Fibroblast of lung (primary cell): ENCODE results near the gene IL1A. TPM values are rescaled to one million over a fixed set of nuclear protein-coding genes. Genes with fewer than 3 reads are reported as not detected.

Experiments used
- DNase-seq, 2 donors: peaks; one replicate each; pipeline versions ENCODE4 v3.0.0 to v3.0.0-alpha.2; 2010; ENCODE audit warnings: low read depth in 2 of 2
- H2AFZ ChIP-seq: 2 replicates; pipeline ENCODE4 v1.5.1; 2012; ENCODE audit warnings: low read length, control low read depth, inconsistent platforms
- H3K27ac ChIP-seq: 2 replicates; pipeline ENCODE4 v1.5.1; 2011; ENCODE audit warnings: low read length, control low read depth; ENCODE audit not compliant: insufficient read depth
- H3K27me3 ChIP-seq: 2 replicates; pipeline ENCODE4 v1.5.1; 2011; ENCODE audit warnings: mild to moderate bottlenecking, low read length; ENCODE audit not compliant: control insufficient read depth, insufficient read depth
- H3K36me3 ChIP-seq: 2 replicates; pipeline ENCODE4 v1.5.1; 2011; ENCODE audit warnings: low read length; ENCODE audit not compliant: control insufficient read depth, insufficient read depth
- H3K4me1 ChIP-seq: 2 replicates; pipeline ENCODE4 v1.5.1; 2011; ENCODE audit warnings: low read length; ENCODE audit not compliant: control insufficient read depth, insufficient read depth; ENCODE audit errors: extremely low read depth
- H3K4me2 ChIP-seq: 2 replicates; pipeline ENCODE4 v1.5.1; 2011; ENCODE audit warnings: low read length, control low read depth; ENCODE audit not compliant: insufficient read depth; ENCODE audit errors: extremely low read depth
- H3K4me3 ChIP-seq, 4 experiments: fragments of 200-600 bp in 1 of 4; sonication (generic) in 1 of 4; replicated peaks in 1 of 4; 2 replicates each; pipeline ENCODE4 v1.5.1; 2011 to 2016; ENCODE audit warnings: low read length in 4 of 4, low read depth in 3 of 4, mild to moderate bottlenecking in 3 of 4, control low read depth in 2 of 4, inconsistent platforms in 1 of 4, mixed read lengths in 1 of 4; ENCODE audit not compliant: insufficient read depth in 1 of 4; ENCODE audit errors: control extremely low read depth in 1 of 4
- H3K79me2 ChIP-seq: 2 replicates; pipeline ENCODE4 v1.5.1; 2012; ENCODE audit warnings: mild to moderate bottlenecking, low read length, inconsistent platforms; ENCODE audit not compliant: control insufficient read depth, insufficient read depth
- H3K9ac ChIP-seq: 2 replicates; pipeline ENCODE4 v1.5.1; 2011; ENCODE audit warnings: mild to moderate bottlenecking, low read length, control low read depth; ENCODE audit not compliant: insufficient read depth
- H3K9me3 ChIP-seq: 2 replicates; pipeline ENCODE4 v1.5.1; 2012; ENCODE audit warnings: low read depth, low read length; ENCODE audit not compliant: control insufficient read depth, insufficient read depth
- H4K20me1 ChIP-seq: 2 replicates; pipeline ENCODE4 v1.5.1; 2011; ENCODE audit warnings: low read length; ENCODE audit not compliant: control insufficient read depth, insufficient read depth; ENCODE audit errors: extremely low read depth
- CTCF ChIP-seq, 2 donors: IDR thresholded peaks in 1 of 2; conservative IDR thresholded peaks in 1 of 2; 1 replicate in 1 of 2; 2 replicates in 1 of 2; pipeline ENCODE4 v1.5.1; 2011 to 2012; ENCODE audit warnings: low read length in 2 of 2, control low read depth in 1 of 2, inconsistent platforms in 1 of 2, low read depth in 1 of 2, mild to moderate bottlenecking in 1 of 2
- EZH2 ChIP-seq: IDR thresholded peaks from 2 replicates; pipeline ENCODE4 v1.5.1; 2012; ENCODE audit warnings: low read length, control low read depth, mild to moderate bottlenecking; ENCODE audit errors: missing control alignments
- polyA plus RNA-seq, 2 donors: library from polyadenylated mRNA; depleted of rRNA in 1 of 2; stranded (reverse) in 1 of 2; unstranded in 1 of 2; fragments of >200 nt; gene quantifications; 2 replicates each; pipeline ENCODE4 v1.2.1, GENCODE V29; 2011 to 2012; ENCODE audit warnings: missing spikeins in 1 of 2
- total RNA-seq: library from RNA; depleted of rRNA; stranded (reverse); fragments of >200 nt; gene quantifications from 2 replicates; pipeline ENCODE4 v1.2.1, GENCODE V29; 2014

The IL1A gene
- total and polyA plus RNA-seq, 2 donors (not counting 1 experiment from before 2014, with no cell fraction given): 0.07 to 0.17 TPM

GRCh38 chr2:112787729-112788393 lies 3.6 kb upstream of the IL1A start:
- no peaks in the 10 kb centered on the region for H3K27me3 ChIP-seq
- H2AFZ ChIP-seq: no peak overlapping the region
- no peaks in the 10 kb centered on the region for H3K36me3 ChIP-seq
- no peak overlapping the region for H3K4me3 ChIP-seq
- no peaks in the 10 kb centered on the region for H4K20me1 ChIP-seq
- H3K27ac ChIP-seq: no peak overlapping the region
- DNase-seq: no peak
- H3K79me2 ChIP-seq: no peaks in the 10 kb centered on the region
- TF ChIP-seq EZH2: no peak
- no peak for TF ChIP-seq CTCF (conservative IDR thresholded peaks at IDR 0.05 in 1 of 2, IDR thresholded peaks at IDR 0.05 in 1 of 2; ENCODE audit: low read depth in 1 of 2, low read length in 2 of 2)
- H3K4me1 ChIP-seq: no peaks in the 10 kb centered on the region
- no peak overlapping the region for H3K9ac ChIP-seq
- H3K4me2 ChIP-seq: no peak overlapping the region
- H3K9me3 ChIP-seq: no peaks in the 10 kb centered on the region

- no peak overlapping the region for H3K27ac ChIP-seq
Measured at GRCh38 chr2:112787294-112787693, 3.0 kb upstream of the IL1A start.

GRCh38 chr2:112783187-112783714 lies 1.0 kb downstream of the IL1A start:
- Histone ChIP-seq H3K9me3 (no peaks in the 10 kb centered on the region), H4K20me1 (no peaks in the 10 kb centered on the region), H3K4me1 (no peaks in the 10 kb centered on the region), H3K27me3 (no peaks in the 10 kb centered on the region), H3K4me2 (no peak overlapping the region), H3K79me2 (no peaks in the 10 kb centered on the region), H3K9ac (no peak overlapping the region), H3K36me3 (no peaks in the 10 kb centered on the region), H3K4me3 (no peak overlapping the region), H3K27ac (no peak overlapping the region), H2AFZ (no peak overlapping the region)
- no peak for DNase-seq
- no peak for TF ChIP-seq CTCF (conservative IDR thresholded peaks at IDR 0.05 in 1 of 2, IDR thresholded peaks at IDR 0.05 in 1 of 2; ENCODE audit: low read depth in 1 of 2, low read length in 2 of 2)
- TF ChIP-seq EZH2: no peak

More at GRCh38 chr2:112787294-112787693, 3.0 kb upstream of the IL1A start:
- no peak overlapping the region for H3K9ac ChIP-seq
- H3K27me3 ChIP-seq: no peaks in the 10 kb centered on the region
- no peak for DNase-seq
- H3K4me2 ChIP-seq: no peak overlapping the region
- H4K20me1 ChIP-seq: no peaks in the 10 kb centered on the region
- no peaks in the 10 kb centered on the region for H3K4me1 ChIP-seq
- no peak overlapping the region for H2AFZ ChIP-seq
- H3K4me3 ChIP-seq: no peak overlapping the region
- TF ChIP-seq CTCF (conservative IDR thresholded peaks at IDR 0.05 in 1 of 2, IDR thresholded peaks at IDR 0.05 in 1 of 2; ENCODE audit: low read depth in 1 of 2, low read length in 2 of 2): no peak
- TF ChIP-seq EZH2: no peak
- H3K36me3 ChIP-seq: no peaks in the 10 kb centered on the region
- no peaks in the 10 kb centered on the region for H3K79me2 ChIP-seq
- no peaks in the 10 kb centered on the region for H3K9me3 ChIP-seq
